Immature natural killer cell (primary cell): Measurements from ENCODE around the gene FOXN3. TPM values are rescaled to one million over a fixed set of nuclear protein-coding genes. Genes with fewer than 3 reads are reported as not detected.

Experiments
- DNase-seq, 3 donors: peaks; one replicate each; pipeline ENCODE4 v3.0.0; 2022; ENCODE audit warnings: mixed read lengths in 1 of 3
- H3K27ac Mint-ChIP-seq, 6 donors: one replicate each; pipeline ENCODE4 v1.8.0; 2020; ENCODE audit warnings: mixed read lengths in 6 of 6, mild to moderate bottlenecking in 5 of 6, inconsistent platforms in 4 of 6, moderate library complexity in 3 of 6
- H3K27me3 Mint-ChIP-seq, 3 donors: one replicate each; pipeline ENCODE4 v1.8.0; 2020 to 2021; ENCODE audit warnings: low read depth in 3 of 3, mild to moderate bottlenecking in 3 of 3, mixed read lengths in 3 of 3, moderate library complexity in 3 of 3, inconsistent platforms in 1 of 3
- H3K36me3 Mint-ChIP-seq, 3 donors: one replicate each; pipeline ENCODE4 v1.8.0; 2020; ENCODE audit warnings: mixed read lengths in 3 of 3, inconsistent platforms in 2 of 3, mild to moderate bottlenecking in 2 of 3
- H3K4me1 Mint-ChIP-seq, 2 donors: one replicate each; pipeline ENCODE4 v1.8.0; 2020; ENCODE audit warnings: inconsistent platforms in 2 of 2, mild to moderate bottlenecking in 2 of 2, mixed read lengths in 2 of 2, moderate library complexity in 1 of 2
- H3K4me3 Mint-ChIP-seq, 5 donors: one replicate each; pipeline ENCODE4 v1.8.0; 2020; ENCODE audit warnings: mild to moderate bottlenecking in 5 of 5, mixed read lengths in 5 of 5, inconsistent platforms in 3 of 5, moderate library complexity in 3 of 5
- H3K9me3 Mint-ChIP-seq, 6 donors: one replicate each; pipeline ENCODE4 v1.8.0; 2020; ENCODE audit warnings: mild to moderate bottlenecking in 6 of 6, mixed read lengths in 6 of 6, inconsistent platforms in 4 of 6, moderate library complexity in 3 of 6
- polyA plus RNA-seq, 3 donors: library from polyadenylated mRNA; unstranded; fragments of 300-500 nt; fragmentation: Illumina TruSeq; gene quantifications; one replicate each; pipeline ENCODE4 v1.2.3, GENCODE V29; 2021

Gene FOXN3
- polyA plus RNA-seq, 3 donors from 2014 or later, result 88.6 to 150 (median 102) TPM

DNA sequence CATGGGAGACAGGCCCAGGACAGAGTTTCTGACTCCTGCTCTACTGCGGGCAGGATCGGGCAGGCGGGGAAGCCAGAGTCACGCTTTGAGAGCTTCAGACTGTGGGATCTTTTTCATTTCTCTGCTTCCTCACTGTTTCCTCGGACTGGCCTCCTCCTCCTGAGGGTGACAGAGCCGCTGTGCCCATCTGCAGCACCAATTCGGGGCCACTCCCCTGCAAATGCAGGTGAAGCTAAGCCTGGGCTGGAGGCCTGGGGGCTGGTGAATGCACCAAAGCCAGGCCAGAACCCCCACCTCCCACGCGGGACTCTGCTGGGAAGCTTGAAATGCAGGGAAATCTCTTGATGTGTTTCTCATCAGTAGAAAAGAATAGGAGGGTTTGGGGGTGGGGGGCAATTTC is 77.5 kb downstream of the FOXN3 start:
- H3K27me3 Mint-ChIP-seq, result peaks cover 0 to 3% (median 3%) of the 10 kb centered on the region in 3 donors
- H3K9me3 Mint-ChIP-seq, result no peaks in the 10 kb centered on the region
- H3K27ac Mint-ChIP-seq, result peak overlapping the region in 3 of 6 donors; percentile 3 to 46 (median 20)
- H3K36me3 Mint-ChIP-seq, result peaks cover 0 to 4% (median 0%) of the 10 kb centered on the region in 3 donors
- H3K4me3 Mint-ChIP-seq, result no peak overlapping the region
- peaks cover 64 to 88% of the 10 kb centered on the region in 2 donors for H3K4me1 Mint-ChIP-seq
- no peak for DNase-seq

DNA sequence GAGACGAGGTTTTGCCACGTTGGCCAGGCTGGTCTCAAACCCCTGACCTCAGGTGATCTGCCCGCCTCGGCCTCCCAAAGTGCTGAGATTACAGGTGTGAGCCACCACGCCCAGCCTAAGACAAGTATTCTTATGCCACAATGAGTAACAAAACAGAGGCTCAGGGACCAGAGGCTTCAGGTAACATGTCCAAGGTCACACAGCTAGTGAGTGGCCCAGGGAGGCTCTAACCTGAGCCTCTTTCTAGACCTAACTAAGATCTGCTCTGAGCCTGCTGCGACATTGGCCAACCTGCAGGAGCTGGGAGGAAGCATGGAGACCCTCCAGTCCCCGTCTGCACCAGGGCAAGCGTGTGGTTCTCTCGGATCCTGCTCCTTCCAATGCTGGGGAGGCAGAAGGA is 77.9 kb downstream of the FOXN3 start:
- Mint-ChIP-seq H3K4me1 (peaks cover 63 to 84% of the 10 kb centered on the region in 2 donors), H3K4me3 (peak overlapping the region in 1 of 5 donors; percentile 38), H3K27ac (peak overlapping the region in 1 of 6 donors; percentile 51), H3K27me3 (peaks cover 0 to 3% (median 3%) of the 10 kb centered on the region in 3 donors), H3K36me3 (peaks cover 0 to 4% (median 0%) of the 10 kb centered on the region in 3 donors), H3K9me3 (no peaks in the 10 kb centered on the region)
- no peak for DNase-seq

DNA sequence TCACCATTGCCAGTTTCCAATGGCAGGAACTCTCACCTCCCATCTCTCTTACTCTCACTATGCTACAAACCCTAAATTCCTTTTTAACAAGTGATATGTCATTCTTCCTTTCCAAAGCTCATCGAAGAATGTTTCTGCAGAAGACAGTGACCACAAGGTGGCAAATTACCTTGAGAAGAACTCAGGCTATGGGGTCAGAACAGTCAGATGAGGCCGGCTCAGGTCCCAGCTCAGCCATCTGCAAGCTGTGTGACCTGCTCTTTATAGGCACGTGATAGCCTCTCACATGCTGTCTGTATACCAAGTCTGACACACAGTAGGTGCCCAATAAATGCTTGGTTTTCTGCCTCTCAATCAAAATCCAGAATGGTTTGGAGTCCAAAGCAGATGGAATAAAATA is 80.7 kb downstream of the FOXN3 start:
- Mint-ChIP-seq H3K36me3 (peaks cover 0 to 7% (median 4%) of the 10 kb centered on the region in 3 donors), H3K27me3 (peaks cover 0 to 3% (median 3%) of the 10 kb centered on the region in 3 donors), H3K27ac (peak overlapping the region in 4 of 6 donors; percentile 19 to 69 (median 45)), H3K4me1 (peaks cover 64 to 77% of the 10 kb centered on the region in 2 donors), H3K9me3 (no peaks in the 10 kb centered on the region), H3K4me3 (no peak overlapping the region)
- no peak for DNase-seq

DNA sequence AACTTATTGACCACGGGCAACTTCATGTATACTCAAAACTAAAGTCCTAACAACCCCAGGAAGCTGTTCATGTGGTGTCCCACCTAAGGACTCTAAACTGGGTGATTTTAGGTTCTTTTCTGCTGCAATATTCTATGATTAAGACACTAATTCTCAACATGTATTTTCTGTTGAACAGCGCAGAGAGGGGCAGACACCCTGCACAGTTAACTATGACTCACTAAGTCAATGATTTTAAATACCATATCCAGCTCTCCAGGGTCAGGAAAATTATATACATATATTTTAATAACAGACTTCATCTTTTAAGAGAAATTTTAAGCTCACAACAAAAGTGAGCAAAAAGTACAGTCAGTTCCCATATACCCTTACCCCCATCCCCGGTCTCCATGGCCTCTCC is 85.0 kb downstream of the FOXN3 start:
- DNase-seq, result no peak
- H3K4me3 Mint-ChIP-seq, result no peak overlapping the region
- H3K36me3 Mint-ChIP-seq, result peaks cover 2 to 4% (median 4%) of the 10 kb centered on the region in 3 donors
- H3K27me3 Mint-ChIP-seq, result peaks cover 0 to 3% (median 0%) of the 10 kb centered on the region in 3 donors
- H3K27ac Mint-ChIP-seq, result no peak overlapping the region
- H3K4me1 Mint-ChIP-seq, result peaks cover 49 to 73% of the 10 kb centered on the region in 2 donors
- H3K9me3 Mint-ChIP-seq, result no peaks in the 10 kb centered on the region

DNA sequence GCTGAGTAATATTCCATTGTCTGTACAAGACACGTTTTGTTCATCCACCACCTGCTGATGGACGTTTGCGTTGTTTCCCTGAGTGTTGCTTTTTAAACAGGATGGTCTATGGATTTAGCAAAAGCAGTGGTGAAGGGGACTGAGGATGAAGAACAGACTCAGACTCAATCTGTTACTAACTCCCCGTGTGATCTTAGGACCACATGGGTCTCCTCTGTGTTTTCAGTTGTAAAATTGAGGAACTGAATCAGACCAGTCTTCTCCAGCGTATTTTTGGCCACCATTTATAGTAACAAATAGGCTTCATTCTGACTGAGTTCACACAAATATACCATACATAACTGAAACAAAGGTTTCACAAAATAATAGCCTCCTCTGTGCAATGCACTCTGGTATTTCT is 85.6 kb downstream of the FOXN3 start:
- DNase-seq, result no peak
- Mint-ChIP-seq H3K9me3 (no peaks in the 10 kb centered on the region), H3K4me3 (no peak overlapping the region), H3K4me1 (peaks cover 50 to 73% of the 10 kb centered on the region in 2 donors), H3K36me3 (peaks cover 2 to 4% (median 4%) of the 10 kb centered on the region in 3 donors), H3K27me3 (peaks cover 0 to 3% (median 0%) of the 10 kb centered on the region in 3 donors), H3K27ac (no peak overlapping the region)

DNA sequence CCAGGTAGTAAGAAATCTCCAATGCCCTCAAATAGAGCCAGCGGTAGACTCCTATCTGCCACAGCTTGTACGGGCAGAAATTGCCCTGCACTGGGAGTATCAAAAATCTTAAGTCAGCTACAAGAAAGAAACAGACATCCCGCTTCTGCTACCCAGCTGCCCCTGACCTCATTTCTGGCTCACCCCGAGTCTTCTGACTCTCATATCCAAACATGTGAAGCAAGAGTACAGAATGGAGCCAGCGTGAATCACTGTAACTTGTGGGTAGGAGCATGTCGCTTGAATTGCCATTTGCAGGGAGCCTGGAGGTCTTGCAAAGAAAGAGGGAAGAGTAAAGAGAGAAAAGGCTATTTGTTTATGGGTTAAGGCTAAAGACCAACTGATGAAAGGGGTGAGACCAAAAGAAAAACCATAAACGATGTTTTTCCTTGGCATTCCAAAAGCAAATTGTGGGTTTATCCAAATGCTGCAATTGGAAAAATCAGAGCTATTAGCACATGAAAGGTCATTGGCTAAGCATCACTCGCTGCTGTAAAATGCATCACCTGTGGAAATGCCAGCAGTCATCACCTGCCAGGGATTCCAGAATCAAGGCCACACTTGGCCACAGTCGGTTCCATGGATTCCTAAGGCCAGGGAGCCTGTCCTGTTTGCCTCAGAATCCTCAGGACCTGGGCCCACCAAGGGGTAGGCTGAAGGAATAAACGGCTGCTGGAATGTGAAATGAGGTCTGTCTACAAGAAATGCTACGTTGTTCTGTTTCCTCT is 86.6 kb downstream of the FOXN3 start:
- DNase-seq, result no peak
- Mint-ChIP-seq H3K27me3 (peaks cover 0 to 2% (median 0%) of the 10 kb centered on the region in 3 donors), H3K27ac (peak overlapping the region in 1 of 6 donors; percentile 57), H3K4me1 (peaks cover 54 to 73% of the 10 kb centered on the region in 2 donors), H3K4me3 (no peak overlapping the region), H3K9me3 (no peaks in the 10 kb centered on the region), H3K36me3 (peaks cover 2 to 9% (median 6%) of the 10 kb centered on the region in 3 donors)

DNA sequence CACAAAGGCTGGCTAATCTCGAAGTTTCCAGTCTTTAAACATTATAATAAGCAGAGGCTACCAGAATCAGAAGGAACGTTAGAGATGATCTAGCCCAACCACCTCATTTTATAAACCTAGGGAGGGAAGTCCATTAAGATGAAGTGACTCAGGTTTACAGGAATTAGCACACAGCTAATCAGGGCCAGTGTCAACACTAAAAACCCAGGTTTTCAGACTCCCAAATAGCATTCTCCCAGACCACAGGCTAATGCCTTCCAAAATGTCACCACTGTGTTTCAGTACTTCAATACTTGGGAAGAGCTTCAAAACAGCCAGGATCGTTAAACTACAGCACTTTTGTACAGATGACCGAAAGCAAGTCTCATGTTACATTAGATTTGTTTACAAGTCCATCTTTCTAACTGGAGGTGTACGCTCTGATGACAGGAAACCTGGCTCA is 89.2 kb downstream of the FOXN3 start:
- Mint-ChIP-seq H3K4me3 (no peak overlapping the region), H3K27ac (no peak overlapping the region), H3K27me3 (peaks cover 0 to 10% (median 1%) of the 10 kb centered on the region in 3 donors), H3K4me1 (peaks cover 75 to 93% of the 10 kb centered on the region in 2 donors), H3K9me3 (no peaks in the 10 kb centered on the region), H3K36me3 (peaks cover 2 to 5% (median 5%) of the 10 kb centered on the region in 3 donors)
- no peak for DNase-seq

DNA sequence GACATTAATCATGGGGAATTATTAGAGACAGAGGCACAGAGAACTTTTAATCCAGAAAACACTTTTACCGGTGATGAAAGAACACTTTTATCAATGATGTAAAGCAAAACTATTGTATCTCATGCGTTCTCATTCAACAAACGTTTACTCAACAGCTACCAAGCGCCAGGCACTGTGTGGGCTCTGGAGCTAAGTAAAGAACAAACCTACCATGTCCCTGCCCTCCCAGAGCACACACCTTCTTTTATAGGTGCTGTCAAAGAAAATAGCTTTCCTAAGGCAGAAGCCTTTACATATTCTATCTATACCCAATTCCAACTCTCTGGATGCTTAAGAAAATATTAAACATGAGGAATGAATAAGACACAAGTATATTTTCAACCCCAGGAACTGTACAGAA is 91.1 kb downstream of the FOXN3 start:
- no peak overlapping the region for H3K4me3 Mint-ChIP-seq
- DNase-seq, result no peak
- peak overlapping the region in 2 of 6 donors; percentile 10 to 59 for H3K27ac Mint-ChIP-seq
- peaks cover 2 to 5% (median 5%) of the 10 kb centered on the region in 3 donors for H3K36me3 Mint-ChIP-seq
- no peaks in the 10 kb centered on the region for H3K9me3 Mint-ChIP-seq
- peaks cover 0 to 10% (median 1%) of the 10 kb centered on the region in 3 donors for H3K27me3 Mint-ChIP-seq
- H3K4me1 Mint-ChIP-seq, result peaks cover 75 to 91% of the 10 kb centered on the region in 2 donors

DNA sequence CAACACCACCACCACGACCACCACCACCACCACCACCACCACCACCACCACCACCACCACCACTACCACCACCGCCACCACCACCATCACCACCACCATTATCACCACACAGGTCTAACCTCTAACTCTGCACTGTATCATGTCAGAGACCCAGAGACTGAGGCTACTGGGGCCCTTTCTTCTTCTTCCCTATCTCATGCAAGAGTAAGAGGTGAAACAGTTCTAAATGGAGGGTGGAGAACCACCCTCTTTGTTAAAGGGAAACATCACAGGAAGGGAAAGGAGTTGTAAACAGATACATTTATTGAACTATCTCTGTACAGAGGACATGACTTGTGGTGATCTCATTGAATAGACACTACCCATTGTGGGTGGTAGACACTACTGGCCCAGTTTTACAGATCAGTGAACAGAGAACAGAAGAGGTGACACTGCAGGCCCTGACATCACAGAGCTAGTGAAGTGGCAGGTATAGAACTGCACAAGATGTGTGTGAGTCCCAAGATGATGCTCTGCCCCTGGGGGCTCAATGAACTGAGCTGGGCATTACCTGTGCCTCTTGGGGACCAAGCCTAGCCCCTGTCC is 91.6 kb downstream of the FOXN3 start:
- Mint-ChIP-seq H3K27me3 (peaks cover 0 to 10% (median 1%) of the 10 kb centered on the region in 3 donors), H3K27ac (peak overlapping the region in 4 of 6 donors; percentile 5 to 64 (median 34)), H3K4me3 (peak overlapping the region in 1 of 5 donors; percentile 26), H3K4me1 (peaks cover 79 to 91% of the 10 kb centered on the region in 2 donors), H3K9me3 (no peaks in the 10 kb centered on the region), H3K36me3 (peaks cover 2 to 5% (median 5%) of the 10 kb centered on the region in 3 donors)
- DNase-seq, result peak in 1 of 3 donors; percentile 11

DNA sequence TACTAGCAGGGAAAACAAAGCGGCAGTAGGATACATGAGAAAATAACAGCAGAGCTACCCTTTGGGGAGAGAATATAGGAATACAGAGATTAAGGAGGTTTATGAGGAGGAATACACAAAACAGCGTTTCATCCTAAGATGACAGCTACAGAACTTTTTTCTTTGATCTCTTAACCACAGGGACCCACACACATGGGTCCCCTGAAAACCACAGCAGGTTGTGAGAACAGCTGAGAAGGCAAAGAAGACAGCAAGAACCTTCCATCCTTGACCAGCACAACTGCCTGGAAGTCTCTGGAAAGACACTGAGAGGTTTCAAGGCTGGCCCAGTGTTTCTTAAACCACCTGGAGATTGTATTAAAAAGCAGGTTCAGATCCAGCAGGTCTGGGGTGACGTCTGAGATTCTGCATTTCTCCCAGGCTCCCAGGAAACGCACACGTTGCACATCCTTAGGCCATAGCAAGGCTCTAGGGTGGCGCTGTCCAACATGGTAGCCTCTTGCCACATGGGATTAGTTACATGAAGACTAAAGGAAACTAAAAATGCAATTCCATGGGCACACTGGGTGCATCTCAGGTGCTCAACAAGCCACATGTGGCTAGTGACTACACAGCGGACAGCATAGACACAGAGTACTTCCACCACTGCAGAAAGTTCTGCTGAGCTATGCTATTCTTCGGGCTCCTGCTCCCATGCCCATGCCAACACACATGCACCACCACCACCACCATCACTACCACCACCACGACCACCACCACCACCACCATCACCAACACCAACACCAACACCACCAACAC is 92.3 kb downstream of the FOXN3 start:
- Mint-ChIP-seq H3K4me1 (peaks cover 77 to 91% of the 10 kb centered on the region in 2 donors), H3K27me3 (peaks cover 0 to 10% (median 1%) of the 10 kb centered on the region in 3 donors), H3K4me3 (peak overlapping the region in 4 of 5 donors; percentile 4 to 43 (median 20)), H3K27ac (peak overlapping the region in 4 of 6 donors; percentile 10 to 85 (median 50)), H3K9me3 (no peaks in the 10 kb centered on the region), H3K36me3 (peaks cover 4 to 5% (median 5%) of the 10 kb centered on the region in 3 donors)
- peak in 1 of 3 donors; percentile 7 for DNase-seq

DNA sequence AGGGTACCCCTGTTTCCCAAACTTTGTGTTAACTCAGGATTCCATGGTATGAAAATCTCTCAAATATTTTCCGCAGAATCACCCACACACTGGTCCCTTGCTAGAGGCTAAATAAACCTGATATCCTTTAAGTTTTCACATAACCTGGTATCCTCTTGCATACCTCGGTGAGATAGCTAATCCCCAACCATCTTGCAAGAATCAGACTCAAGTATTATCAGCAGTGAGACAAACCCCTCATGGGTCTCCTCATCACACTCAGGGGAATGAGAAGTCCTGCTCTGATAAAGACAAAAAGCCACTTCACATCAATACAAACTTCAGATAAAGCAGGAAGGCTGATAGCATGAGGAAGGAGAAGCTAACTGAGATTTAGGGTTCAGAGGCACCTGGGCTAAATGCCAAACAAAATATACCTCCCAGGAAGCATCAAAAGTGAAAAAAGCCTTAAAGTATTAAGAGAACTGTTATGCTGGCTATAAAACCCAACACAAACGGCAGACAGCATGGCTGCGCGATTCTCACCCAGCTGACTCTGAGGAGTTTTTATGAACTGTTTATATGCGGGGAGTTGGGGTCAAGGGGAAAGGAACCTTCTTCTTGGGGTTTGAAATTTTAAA is 96.5 kb downstream of the FOXN3 start:
- peaks cover 3 to 18% (median 10%) of the 10 kb centered on the region in 3 donors for H3K36me3 Mint-ChIP-seq
- no peak for DNase-seq
- peaks cover 82 to 89% of the 10 kb centered on the region in 2 donors for H3K4me1 Mint-ChIP-seq
- H3K9me3 Mint-ChIP-seq, result no peaks in the 10 kb centered on the region
- H3K27ac Mint-ChIP-seq, result no peak overlapping the region
- H3K4me3 Mint-ChIP-seq, result no peak overlapping the region
- peaks cover 1 to 11% (median 5%) of the 10 kb centered on the region in 3 donors for H3K27me3 Mint-ChIP-seq

DNA sequence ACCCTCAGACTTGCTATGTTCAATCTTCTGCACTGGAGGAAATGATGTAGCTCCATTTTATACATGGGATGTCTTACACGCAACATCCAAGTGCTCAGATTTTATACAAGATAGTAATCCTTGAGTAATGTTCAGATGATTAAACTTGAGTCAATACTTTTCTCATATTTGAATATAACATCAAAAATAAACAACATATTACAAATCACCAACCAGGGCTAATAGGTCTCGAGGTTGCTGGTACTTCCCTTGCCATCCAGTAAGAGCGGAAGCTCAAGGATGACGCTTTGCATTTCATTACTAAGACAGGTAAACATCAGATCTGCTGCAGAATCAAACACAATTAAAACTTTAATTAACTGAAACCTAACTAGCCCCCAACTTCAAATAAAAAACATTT is 97.3 kb downstream of the FOXN3 start:
- Mint-ChIP-seq H3K9me3 (no peaks in the 10 kb centered on the region), H3K4me3 (no peak overlapping the region), H3K27ac (no peak overlapping the region), H3K27me3 (peaks cover 1 to 5% (median 5%) of the 10 kb centered on the region in 3 donors), H3K4me1 (peaks cover 81 to 89% of the 10 kb centered on the region in 2 donors), H3K36me3 (peaks cover 0 to 24% (median 14%) of the 10 kb centered on the region in 3 donors)
- DNase-seq, result no peak
